Erythroblast (primary cell): ENCODE results near the gene STK11.

ENCODE experiments used
- DNase-seq, 2 experiments: peaks; one replicate each; lab custom pipeline; 2025; lab: John Stamatoyannopoulos, UW
- GATA1 ChIP-seq: IDR thresholded peaks from 2 replicates; pipeline ENCODE4 v1.6.1; 2011; ENCODE audit warnings: low read depth, mild to moderate bottlenecking, control low read depth, low read length, moderate library complexity
- POLR2A ChIP-seq: IDR thresholded peaks from 2 replicates; pipeline ENCODE4 v1.6.1; 2011; ENCODE audit warnings: mild to moderate bottlenecking, low read length

The STK11 gene

DNA sequence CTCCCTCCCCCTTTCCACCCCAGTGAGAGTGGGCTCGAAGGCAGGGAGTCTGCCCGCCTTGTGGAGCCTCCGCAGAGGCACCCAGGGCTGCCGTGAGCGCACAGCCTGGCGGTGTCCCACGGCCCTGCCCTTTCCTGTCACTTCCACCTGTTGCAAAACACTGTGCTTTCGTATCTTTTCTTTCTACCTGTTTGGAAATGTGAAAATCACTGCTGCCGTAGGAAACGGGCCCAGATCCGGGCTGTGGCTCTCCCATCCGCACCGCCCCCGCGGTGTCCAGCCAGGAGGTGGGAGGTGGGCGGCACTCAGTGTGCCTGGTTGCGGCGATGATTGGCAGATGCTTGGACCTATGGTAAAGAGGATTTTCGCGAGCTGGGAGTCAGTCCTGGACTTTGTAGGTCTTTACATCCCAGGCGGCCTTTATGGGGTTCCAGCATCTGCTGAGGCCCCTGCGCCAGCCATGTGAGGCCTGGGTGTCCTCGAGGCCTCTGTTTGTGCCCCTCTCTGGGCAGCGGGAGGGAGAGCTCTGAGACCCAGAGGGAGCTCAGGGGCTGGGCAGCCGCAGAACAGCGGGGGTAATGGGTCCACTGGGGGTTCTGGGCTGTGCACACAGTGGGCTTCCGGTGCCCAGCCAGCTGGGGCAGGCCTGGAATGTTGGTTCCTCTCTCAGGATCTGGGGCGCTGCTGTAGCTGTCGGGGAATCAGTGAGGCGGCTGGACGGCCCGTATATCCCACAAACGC lies 6.1 kb downstream of the STK11 start:
- peak; percentile 55 for DNase-seq
- no peak for TF ChIP-seq POLR2A
- TF ChIP-seq GATA1: no peak

DNA sequence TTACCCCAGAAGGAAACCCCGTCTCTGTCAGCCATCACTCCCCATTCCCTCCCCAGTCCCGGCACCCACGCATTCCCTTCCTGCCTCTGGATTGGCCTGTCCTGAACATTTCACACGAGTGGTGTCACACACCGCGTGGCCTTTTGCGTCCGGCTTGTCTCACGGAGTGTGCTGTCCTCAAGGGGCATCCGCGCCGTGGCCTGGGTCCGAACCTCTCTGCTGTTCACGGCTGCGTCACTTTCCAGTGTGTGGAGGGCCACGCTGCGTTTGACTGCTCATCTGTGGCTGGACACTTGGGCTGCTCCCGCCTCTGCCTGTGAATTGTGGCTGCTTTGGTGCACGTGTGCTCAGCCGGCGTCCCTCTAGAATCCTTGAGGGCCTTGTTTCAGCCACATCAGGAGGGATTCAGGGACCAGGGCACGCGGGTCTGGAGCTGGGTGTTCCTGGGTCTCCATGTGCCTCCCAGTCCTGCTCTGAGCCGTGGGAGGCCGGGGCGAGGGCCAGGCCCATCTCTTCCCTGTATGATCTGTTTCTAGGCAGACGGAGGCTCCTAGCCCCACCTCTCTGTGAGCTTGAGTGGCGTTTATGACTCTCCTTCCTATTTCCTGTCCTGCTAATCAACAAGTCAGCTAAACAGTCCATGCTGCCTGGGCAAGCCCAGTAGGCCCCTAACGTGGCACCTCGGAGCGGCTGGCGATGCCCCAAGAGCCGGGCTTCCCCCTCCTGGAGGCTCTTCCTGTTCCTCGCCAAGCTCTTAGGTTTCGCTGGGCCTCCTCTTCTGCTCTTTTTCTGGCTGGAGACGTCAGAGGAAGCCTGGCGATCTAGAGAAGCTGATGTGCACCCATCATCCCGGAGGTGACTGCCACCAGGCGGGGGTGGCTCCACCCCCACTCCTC lies 8.1 kb downstream of the STK11 start:
- peak in 1 of 2 experiments; percentile 44 for DNase-seq
- TF ChIP-seq GATA1: no peak
- TF ChIP-seq POLR2A: peak; percentile 62

DNA sequence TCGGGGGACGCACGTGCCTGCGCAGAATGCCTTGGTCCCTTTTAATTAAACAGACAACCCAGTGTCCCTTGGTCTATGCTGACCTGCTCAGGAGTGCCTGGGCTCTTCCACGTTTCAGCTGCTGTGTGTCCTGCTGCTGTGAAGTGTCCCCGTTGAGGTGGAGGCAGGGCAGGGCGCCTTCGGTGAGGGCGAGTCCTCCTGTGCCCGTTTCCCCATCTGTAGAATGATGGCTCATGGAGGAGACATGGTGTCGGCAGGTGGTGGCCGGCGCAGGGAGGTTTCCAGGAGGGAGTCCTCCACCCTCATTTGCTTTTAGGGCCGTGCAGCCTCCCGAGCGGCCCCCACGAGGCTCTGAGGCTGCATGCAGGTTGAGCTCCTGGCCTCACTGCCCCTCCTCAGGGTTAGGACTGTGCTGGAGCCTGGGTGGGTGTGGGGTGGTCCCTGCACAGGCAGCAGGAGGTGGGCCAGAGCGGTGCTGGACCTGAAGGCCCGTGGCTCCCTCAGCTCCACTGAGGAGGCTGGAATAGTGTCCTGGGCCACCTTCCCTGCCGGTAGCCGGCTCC lies 8.8 kb downstream of the STK11 start:
- no peak for DNase-seq
- TF ChIP-seq GATA1 (no peak), POLR2A (peak; percentile 2)

DNA sequence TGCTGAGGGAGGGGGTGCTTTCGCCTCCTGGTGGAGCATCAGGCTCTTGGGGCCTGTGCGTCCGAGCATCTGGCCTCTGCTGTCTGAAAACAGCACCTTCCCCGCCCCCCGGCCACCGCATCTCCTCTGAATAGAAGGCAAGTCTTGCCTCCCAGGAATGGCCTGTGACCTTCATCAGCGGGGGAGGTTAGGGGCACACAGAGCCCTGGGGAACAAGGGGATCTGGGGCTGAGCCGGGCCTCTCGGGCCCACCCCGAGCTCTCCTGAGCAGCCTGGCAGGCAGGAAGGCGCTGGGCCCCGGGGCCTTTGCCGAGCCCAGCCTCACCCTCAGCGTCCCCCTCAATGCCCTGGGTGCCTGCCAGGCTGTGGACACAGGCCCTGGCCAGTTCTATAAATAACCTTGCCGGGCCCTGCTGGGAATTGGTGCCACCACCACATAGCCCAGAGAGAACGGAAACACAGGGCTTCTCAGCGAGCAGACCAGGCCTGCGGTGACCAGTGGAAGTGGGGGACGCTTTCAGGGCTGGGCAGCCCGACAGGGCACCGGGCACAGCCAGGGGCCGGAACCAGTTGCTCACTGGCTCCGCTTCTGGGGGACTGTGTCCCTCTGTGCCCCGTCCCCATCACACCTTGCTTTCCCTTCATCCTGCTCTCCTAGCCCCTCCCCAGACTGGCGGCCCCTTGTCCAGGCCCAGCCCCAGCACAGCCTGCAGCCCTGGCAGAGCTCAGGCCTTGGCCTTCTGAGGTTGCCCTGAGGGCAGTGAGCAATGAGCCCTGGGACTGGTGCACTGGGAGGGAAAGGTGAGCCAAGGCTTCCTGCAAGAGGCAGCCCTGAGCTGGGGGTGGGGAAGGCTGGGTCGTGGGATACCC lies 9.5 kb downstream of the STK11 start:
- no peak for DNase-seq
- no peak for TF ChIP-seq POLR2A
- TF ChIP-seq GATA1: no peak

DNA sequence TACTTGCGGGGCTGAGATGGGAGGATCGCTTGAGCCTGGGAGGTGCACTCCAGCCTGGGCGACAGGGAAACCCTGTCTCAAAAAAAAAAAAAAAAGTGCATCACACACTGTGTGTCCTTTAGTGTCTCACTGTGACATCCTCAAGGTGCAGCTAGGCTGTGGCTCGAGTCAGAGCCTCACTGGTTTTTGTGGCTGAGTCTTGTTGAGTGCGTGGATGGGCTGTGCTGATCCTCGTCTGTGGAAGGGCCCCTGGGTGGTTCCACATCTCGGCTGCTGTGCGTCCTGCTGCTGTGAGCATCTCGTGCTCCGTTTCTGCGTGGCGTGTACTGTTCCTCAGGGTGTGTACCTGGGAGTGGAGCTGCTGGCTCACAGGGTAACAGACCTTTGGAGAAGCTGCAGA lies 11.2 kb downstream of the STK11 start:
- TF ChIP-seq GATA1 (no peak), POLR2A (no peak)
- DNase-seq: no peak

DNA sequence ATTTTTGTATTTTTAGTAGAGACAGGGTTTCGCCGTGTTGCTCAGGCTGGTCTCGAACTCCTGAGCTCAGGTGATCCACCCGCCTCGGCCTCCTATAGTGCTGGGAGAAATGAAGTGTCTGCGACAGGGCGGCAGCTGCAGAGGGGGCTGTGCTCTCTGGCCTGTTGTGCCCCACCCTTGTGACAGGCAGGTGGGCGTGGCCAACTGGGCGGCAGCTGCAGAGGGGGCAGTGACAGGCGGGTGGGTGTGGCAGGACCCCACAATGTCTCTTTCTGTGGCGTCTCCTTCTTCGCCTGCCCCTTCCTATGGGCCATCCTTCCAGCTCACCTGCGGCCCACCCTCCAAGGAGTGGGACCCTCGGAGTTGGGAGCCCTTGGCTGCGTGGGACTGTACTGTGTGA lies 11.8 kb downstream of the STK11 start:
- DNase-seq: no peak
- no peak for TF ChIP-seq POLR2A

DNA sequence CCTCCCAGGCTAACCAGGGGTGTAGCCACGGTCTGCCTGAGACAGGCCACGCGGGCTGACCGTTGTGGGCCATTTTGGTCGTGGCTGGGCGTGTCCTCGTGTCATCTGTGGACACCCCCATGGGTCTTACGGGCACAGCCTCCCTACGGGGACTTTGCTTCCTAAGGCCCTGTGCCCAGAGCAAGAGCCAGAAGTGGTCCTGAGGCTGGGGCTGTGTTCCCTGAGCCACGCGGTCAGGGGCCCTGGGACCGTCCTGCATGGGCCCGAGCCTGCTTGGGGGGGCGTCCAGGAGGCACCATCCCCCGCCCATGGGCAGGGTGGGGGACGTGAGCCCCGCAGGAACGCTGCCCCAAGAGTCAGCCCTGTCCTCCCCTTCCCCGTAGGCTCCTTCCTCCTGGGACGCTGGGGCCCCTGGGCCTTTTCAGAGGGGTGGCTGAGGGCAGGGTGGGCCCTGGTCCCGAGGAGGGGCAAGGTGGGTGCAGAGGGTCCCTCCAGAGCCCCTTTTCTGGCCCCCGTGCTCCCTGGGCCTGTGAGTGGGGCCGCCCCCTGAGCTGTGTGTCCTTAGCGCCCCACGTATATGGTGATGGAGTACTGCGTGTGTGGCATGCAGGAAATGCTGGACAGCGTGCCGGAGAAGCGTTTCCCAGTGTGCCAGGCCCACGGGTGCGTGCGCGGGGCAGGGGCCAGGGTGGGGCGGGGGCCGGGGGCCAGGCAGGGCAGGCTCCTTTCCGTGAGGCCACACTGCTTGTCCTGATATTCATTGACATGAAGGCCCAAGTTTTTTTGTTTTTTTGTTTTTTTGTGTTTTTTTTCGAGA lies 13.4 kb downstream of the STK11 start:
- no peak for DNase-seq
- TF ChIP-seq GATA1 (no peak), POLR2A (no peak)

DNA sequence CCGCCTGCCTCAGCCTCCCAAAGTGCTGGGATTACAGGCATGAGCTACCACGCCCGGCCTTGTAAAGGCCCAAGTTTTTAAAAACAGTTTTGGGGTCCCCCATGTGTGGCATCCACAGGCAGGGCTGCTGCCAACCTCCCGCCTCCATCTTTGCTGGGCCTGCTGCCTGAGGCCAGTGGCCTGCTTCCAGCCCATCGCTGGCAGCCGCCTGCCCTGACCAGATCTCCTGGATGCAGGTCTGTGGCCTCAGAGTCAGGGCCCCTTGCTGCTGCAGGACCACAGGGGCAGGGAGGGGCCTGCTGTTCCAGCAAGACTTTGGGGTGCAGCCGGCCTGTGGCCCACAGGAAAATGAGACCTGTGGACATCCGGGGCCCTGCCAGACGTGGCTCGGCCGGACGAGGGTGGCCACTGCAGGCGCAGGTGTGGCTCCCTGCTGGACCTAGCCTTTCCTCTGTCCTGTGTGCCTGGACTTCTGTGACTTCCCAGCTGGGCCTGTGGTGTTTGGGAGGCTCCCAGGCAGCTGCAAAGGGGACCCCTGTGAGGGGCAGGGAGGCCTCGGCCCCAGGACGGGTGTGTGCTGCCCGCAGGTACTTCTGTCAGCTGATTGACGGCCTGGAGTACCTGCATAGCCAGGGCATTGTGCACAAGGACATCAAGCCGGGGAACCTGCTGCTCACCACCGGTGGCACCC lies 14.4 kb downstream of the STK11 start:
- DNase-seq: no peak
- TF ChIP-seq GATA1: no peak
- TF ChIP-seq POLR2A: no peak

DNA sequence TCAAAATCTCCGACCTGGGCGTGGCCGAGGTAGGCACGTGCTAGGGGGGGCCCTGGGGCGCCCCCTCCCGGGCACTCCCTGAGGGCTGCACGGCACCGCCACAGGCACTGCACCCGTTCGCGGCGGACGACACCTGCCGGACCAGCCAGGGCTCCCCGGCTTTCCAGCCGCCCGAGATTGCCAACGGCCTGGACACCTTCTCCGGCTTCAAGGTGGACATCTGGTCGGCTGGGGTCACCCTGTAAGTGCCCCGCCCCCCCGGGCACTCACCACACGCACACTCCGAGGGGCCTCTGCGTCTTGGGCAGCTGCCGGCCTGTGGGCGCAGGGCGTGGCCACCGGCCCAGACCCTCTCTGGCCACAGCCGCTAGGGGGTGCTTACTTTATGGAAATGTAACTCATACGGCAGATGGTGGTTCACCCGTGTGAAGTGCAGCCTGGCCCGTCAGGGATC lies 14.9 kb downstream of the STK11 start:
- no peak for DNase-seq
- TF ChIP-seq POLR2A (no peak), GATA1 (no peak)

DNA sequence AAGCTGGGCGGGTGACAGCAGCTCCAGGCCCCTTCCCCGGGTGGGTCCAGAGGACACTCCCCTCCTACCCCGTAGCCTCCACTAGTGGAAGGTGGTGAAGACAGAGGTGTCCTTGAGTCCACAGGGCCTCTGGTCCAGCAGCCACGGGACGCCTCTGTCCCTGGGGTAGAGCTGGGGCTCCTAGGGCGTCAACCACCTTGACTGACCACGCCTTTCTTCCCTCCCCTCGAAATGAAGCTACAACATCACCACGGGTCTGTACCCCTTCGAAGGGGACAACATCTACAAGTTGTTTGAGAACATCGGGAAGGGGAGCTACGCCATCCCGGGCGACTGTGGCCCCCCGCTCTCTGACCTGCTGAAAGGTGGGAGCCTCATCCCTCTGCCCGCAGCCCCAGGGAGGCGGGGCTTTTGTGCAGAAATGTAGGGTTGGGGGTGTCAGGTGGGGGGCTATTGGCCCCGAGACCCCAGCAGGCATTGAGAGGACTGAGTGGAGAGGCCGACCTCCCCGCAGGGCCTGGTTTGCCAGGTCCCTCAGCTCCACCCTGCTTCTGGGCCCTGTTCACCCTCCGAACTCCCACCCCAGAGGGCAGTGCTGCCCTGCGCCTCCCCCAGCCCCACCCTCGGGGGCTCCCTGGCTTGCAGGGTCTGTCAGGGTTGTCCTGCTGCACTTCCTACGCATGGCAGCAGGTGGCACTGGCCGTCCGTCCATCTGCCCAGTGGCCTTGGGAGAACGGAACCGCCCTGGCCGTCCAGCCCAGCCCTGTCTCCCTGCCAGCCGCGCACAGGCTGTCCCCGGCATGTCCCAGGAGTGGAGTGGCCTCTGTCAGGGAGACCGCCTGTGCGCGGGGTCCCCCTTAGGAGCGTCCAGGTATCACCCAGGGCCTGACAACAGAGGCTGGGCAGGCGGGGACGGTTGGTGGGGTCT lies 15.7 kb downstream of the STK11 start:
- TF ChIP-seq GATA1 (no peak), POLR2A (no peak)
- DNase-seq: peak; percentile 40 to 47

DNA sequence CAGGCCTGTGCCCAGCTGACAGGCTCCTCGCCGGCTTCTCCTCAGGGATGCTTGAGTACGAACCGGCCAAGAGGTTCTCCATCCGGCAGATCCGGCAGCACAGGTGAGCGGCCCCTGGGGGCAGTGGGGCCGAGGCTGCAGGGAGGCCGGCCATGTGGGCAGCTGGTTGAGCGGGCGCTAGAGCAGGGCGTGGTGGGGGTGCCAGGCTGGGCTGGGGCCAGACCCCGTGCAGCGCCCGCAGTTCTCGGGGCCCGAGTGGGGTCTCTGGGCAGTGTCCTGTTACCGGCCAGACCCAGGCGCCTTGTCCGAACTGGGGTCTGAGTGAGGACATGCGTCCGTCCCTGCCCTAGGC lies 16.3 kb downstream of the STK11 start:
- no peak for DNase-seq
- TF ChIP-seq GATA1 (no peak), POLR2A (no peak)

DNA sequence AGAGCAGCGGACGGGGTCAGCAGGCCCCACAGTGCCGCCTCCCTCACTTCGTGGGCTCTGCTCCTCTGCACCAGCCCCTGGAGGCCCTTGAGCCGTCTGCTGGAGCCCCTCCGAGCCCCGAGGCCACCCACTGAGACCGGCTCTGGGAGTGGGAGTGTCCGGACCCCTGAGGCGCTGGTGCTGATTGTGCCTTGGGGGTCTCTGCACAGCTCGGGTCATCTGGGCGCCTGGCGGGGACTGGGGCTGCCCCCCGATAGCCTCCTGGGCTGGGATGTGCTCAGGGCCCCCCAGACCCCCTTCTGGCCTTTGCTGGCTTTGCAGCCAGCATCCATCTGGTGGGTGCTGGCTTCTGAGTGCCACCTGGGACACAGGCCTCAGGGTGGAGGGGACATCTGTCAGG lies 16.8 kb downstream of the STK11 start:
- no peak for DNase-seq

More for the DNA sequence above, 16.8 kb downstream of the STK11 start:
- TF ChIP-seq GATA1 (no peak), POLR2A (no peak)
